ENCODE data around the gene NGFR. TPM values are rescaled to one million over a fixed set of nuclear protein-coding genes. Genes with fewer than 3 reads are reported as not detected.

NGFR gene
- total and polyA plus RNA-seq, 9 of the 15 experiments (the other 6 are each of a cell fraction or from before 2014, with no cell fraction given) = 0.07 to 0.23 (median 0.13) TPM; not detected in 4

- TF ChIP-seq, protein P1, sequence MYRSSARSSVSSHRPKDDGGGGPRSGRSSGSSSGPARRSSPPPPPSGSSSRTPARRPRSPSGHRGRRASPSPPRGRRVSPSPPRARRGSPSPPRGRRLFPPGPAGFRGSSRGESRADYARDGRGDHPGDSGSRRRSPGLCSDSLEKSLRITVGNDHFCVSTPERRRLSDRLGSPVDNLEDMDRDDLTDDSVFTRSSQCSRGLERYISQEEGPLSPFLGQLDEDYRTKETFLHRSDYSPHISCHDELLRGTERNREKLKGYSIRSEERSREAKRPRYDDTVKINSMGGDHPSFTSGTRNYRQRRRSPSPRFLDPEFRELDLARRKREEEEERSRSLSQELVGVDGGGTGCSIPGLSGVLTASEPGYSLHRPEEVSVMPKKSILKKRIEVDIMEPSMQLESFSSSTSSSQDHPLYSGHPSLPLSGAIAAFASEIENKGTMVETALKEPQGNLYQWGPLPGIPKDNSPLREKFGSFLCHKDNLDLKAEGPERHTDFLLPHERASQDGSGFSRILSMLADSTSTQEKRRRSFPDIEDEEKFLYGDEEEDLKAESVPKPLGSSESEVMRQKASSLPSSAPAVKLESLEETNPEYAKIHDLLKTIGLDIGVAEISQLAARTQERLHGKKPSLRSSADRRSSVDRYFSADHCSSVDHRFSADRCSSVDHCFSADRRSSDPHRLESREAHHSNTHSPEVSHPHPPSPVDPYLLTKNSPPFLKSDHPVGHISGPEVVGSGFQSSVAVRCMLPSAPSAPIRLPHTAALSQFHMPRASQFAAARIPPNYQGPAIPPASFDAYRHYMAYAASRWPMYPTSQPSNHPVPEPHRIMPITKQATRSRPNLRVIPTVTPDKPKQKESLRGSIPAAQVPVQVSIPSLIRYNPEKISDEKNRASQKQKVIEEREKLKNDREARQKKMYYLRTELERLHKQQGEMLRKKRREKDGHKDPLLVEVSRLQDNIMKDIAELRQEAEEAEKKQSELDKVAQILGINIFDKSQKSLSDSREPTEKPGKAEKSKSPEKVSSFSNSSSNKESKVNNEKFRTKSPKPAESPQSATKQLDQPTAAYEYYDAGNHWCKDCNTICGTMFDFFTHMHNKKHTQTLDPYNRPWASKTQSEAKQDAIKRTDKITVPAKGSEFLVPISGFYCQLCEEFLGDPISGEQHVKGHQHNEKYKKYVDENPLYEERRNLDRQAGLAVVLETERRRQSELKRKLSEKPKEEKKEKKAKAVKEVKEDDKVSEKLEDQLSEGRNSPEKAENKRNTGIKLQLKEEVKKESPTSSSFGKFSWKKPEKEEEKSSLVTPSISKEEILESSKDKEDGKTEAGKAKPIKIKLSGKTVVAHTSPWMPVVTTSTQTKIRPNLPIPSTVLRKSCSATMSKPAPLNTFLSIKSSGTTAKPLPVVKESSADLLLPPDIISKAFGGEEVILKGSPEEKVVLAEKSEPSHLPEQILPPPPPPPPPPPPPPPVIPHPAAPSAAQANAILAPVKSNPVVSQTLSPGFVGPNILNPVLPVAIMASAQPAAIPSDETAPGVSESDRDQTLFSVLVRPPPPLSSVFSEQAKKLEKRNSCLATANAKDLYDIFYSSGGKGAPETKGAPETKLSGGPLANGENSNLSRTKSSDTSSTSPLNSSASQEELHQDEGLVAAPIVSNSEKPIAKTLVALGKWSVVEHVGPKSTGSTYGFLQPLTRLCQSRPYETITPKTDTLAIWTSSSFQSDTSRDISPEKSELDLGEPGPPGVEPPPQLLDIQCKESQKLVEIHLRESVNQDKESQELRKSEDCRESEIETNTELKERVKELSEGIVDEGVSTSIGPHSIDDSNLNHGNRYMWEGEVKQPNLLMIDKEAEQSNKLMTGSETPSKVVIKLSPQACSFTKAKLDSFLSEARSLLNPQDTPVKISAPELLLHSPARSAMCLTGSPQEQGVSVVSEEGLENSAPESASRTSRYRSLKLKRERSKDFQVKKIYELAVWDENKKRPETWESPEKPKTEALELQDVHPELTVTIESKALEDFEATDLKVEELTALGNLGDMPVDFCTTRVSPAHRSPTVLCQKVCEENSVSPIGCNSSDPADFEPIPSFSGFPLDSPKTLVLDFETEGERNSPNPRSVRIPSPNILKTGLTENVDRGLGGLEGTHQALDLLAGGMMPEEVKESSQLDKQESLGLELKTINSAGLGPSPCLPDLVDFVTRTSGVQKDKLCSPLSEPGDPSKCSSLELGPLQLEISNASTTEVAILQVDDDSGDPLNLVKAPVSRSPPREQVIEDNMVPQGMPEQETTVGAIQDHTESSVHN (IDR thresholded peaks at IDR 0.05; ENCODE audit: borderline replicate concordance in 1 of 2, low read depth in 1 of 2) = no peak
Measured at GRCh38 chr17:49546546-49547535, 51.7 kb downstream of the NGFR start (continued).
